HCEC 1CT (cell line): ENCODE results near the gene LGI4.

Source experiments
- DNase-seq: peaks from one replicate; pipeline ENCODE4 v3.0.0-alpha.2; 2017

LGI4 gene

DNA sequence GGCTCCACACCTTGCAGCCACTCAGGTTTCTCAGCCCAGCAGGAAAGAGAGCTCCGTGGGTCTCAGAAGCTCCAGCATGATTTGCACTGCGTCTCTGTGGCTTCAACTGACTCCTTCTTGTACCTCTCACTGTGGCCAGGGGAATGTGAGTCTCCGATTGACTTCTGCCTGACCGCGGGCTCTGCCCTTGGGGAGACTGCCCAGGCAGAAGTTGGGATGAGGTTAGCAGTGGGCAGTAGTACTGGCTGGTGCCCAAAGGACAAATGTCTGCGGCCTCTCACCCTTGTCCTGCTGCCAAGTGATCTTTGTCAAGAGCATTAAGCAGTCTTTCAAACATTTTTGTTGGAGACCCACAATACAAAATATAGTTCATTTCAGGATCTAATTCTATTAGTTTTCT, 53.7 kb downstream of the LGI4 start:
- no peak for DNase-seq

DNA sequence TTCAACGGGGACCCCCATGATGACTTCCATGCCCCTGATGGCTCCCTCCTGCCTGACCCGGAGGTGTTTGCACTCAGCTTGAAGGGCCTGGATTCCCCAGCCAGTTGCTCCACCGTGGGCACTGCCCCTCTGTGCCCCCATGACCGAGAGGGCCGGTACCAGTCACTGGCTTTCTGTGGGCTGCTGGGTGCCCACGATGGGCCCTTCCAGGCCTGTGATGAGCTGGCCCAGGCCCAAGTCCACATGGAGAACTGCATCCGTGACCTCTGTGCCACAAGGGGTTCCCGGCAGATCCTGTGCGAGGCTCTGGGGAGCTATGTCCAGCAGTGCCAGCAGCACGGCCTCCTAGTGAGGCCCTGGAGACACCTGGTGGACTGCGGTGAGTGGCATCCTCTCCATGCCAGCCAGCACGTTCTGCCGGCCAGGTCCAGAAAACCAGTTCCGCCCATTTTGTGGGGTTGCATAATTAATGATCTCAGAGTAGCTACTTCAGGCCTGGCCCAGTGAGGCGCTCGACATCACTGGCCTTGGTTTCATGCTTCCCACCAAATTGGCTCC, 54.2 kb downstream of the LGI4 start:
- DNase-seq: no peak

DNA sequence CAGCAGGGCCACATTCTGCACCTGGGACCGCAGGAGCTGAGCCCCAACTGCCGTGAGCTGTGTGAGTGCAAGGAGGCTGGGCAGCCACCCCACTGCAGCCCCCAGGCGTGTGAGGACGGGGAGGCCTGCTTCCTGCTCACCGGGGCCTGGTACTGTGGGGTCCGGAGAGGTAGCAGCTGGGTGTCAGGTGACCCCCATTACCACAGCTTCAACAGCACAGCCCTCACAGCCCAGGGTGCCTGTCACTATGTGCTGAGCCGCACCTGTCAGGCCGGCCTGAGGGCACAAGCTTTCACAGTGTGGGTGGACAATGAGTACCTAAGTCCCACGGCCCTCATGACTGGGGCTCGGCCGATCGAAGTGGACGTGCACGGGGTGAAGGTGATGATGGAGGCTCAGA, 55.0 kb downstream of the LGI4 start:
- DNase-seq: no peak

DNA sequence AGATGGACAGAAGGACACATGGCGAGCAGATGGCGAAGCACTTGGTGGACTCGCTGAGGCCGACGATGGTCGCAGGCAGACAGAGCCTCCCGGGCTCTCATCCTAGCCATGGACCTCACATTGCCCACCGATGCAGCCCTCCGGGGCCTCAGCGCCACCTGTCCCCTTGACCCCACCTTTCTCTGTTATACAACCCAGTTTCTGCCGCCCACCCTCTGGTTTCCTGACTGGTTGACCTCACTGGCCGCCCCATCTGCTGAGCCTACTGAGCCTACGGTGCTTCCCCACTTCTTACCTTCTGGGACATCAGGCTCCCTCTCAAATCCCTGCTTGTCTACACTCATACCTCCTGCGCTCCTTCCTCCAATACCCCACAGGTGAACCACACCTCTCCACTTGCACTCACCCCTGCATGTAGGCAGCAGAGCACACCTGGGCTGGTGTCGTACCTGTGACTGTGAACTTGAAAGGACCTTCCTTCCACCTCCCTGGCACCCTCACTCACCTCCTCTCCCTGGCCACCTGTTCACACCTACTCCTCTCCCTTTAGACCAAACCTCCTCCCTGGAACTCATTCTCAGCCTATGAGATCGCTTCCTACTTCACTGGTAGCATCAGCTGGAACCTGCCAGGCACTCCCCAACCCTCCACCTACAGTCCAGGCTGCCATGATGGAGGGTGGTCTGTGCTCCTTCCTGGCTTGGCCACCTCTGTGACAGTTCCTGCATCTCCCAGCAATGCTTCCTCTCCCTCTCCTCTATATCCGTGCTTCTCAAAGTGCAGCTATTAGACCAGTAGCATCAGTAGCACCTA, 57.2 kb downstream of the LGI4 start:
- DNase-seq: no peak

DNA sequence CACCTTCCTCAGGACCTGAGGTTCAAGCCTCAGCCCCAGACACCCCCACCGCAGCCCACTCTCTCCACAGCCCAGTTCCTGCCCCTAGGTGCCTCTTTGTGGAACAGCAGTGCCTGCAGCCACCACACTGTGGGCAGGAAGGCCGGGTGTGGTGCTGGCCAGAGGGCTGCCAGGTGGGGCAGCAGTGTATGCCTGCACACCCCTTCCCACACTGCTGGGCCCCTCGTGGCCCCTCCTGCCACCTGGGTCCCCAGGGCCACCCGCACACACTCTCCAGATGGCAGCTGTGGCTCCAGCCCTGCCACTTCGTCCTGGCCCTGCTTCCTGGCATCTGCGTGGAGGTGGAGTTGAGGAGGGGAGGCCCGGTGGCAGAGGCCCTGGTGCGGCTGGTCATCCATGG, 58.2 kb downstream of the LGI4 start:
- DNase-seq: no peak

DNA sequence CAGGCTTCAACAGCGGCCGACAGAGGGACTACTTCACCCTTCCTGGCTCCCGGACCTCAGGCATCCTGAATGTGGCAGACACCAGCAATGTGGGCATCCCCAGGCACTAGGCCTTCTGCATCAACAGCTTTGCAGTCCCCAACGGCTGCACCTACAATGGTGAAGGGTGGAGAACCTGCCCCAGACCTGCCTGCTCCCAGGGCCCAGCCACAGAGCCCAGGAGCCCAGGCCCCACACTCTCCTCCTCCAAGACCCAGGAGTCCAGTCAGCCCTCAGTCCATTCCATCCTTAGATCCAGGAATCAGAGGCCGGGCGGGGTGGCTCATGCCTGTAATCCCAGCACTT, 58.9 kb downstream of the LGI4 start:
- DNase-seq: no peak

DNA sequence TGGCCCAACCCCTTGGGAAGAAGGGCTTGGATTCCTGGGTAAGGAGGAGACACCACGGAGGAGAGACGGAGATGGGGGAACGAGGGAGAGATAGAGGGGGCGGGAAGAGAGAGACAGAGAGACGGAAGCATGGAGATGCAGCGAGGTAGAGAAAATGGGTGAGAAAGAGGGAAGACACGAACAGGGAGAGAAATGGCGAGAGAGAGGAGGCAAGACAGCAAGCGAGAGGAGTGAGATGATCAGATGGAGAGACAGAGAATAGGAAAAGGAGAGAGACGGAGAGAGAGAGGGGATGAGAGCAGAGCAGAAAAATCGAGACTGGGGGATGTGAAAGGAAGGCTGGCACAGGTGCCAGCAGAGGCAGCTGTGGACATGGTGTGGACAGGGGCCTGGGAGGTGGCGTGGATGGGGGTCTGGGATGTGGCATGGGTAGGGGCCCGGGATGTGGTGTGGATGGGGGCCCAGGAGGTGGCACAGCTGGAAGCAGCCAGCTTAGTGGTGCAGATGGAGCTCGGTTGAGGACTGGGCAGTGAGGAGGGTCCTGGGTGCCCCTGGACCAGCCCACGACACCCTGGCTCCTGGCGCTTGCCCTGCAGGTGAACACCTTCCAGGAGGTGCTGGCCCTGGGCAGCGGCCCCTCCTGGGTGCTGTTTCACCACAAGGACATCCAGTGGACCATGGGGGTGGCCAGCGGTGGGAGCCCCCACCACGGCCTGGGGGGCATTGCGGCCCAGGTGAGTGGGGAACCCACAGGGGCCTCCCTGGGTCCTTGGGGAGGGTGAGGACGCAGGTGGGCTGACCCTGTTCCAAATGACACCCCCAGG, 59.4 kb downstream of the LGI4 start:
- DNase-seq: no peak
